Stimulated activated CD4-positive, alpha-beta T cell treated with anti-CD3 and anti-CD28 coated beads, Interleukin-15, amount 100 ng/mL, for 48 hours (primary cell): Measurements from ENCODE around the gene LDLRAD4.

Source experiments
- DNase-seq, 2 donors: peaks; one replicate each; pipeline ENCODE4 v3.0.0-alpha.2; 2020; ENCODE audit warnings: low read depth in 2 of 2

The LDLRAD4 gene

DNA sequence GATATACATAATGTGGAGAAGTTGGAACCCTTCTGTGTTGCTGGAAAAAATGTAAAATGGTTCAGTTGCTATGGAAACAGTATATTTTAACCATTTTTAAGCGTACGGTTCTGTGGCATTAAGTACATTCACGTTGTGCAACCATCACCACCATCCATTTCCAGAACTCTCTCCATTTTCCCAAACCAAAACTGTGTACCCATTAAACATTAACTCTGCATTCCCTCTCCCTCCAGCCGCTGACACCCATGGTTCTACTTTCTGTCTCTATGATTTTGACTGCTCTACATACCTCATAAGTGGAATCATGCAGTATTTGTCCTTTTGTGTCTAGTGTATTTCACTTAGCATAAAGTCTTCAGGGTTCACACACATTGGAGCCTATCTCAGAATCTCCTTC, 67.3 kb downstream of the LDLRAD4 start:
- no peak for DNase-seq

- DNase-seq: no peak
These were observed 68.0 kb downstream of the LDLRAD4 start for GRCh38 chr18:13286456-13287125.

DNA sequence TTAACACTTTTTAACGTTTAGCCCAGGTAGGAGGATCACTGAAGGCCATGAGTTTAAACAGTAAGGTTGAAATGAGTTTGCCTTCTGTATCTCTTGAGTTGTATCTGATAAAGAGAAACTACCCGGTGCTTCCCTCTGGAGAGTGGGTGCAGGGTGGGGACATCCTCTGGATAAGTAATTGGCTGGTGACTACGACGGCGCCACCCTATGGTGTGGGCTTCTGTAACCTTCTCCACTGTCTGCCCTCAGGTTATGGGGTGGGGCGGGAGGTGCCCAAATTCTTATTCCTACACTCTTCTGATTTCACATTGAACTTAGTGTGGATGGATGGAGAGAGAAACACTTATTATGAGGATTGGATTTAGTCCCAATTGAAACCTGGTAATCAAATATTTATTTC, 68.8 kb downstream of the LDLRAD4 start:
- no peak for DNase-seq

GRCh38 chr18:13288509-13289133, 70.1 kb downstream of the LDLRAD4 start:
- DNase-seq: peak in 1 of 2 donors; percentile 31

- DNase-seq: no peak
These were observed 71.1 kb downstream of the LDLRAD4 start for GRCh38 chr18:13289481-13290205.

- DNase-seq: peak in 1 of 2 donors; percentile 35
These were observed 72.3 kb downstream of the LDLRAD4 start for GRCh38 chr18:13290856-13291271.

DNA sequence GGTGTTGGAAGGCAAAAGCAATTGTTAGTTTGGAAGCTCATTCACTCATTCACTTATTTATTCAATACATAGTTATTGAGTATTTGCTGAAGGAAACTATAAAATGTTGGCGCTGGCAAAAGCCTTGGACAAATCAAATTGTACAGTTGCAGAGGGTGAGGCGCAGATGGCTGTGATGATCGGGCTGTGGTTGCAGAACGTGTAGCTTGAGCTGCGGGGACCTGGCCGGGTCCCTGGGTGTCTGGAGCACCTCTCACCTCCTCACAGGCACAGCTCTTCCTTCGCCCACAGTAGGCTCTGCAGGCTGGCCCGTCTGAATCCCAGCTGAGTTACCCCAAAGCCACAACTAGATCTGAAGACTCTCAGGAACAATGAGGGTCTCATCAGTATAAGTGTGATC, 72.7 kb downstream of the LDLRAD4 start:
- no peak for DNase-seq

- no peak for DNase-seq
These were observed 73.3 kb downstream of the LDLRAD4 start for GRCh38 chr18:13291745-13292447.

GRCh38 chr18:13292736-13293135, 74.2 kb downstream of the LDLRAD4 start:
- DNase-seq: no peak

DNA sequence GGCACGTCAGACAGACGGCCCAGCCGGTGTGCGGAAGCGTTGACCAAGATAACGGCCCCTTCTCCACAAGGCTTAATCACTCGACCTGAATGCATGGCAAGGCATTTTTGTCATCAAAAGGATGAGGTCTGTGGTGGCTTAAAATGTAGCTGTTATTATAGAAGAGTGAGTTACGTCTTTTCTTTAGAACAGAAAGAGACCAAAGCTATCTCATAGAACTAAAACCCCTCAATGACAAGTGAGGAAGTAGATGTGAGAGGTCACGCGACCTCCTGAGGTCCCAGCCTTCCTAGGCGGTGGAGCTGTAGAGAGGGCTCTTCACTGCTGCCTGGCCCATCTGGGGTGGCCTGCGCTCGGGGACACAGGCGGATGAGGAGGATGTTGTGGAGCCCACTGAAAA, 75.7 kb downstream of the LDLRAD4 start:
- no peak for DNase-seq

GRCh38 chr18:13295894-13296293, 77.3 kb downstream of the LDLRAD4 start:
- no peak for DNase-seq

DNA sequence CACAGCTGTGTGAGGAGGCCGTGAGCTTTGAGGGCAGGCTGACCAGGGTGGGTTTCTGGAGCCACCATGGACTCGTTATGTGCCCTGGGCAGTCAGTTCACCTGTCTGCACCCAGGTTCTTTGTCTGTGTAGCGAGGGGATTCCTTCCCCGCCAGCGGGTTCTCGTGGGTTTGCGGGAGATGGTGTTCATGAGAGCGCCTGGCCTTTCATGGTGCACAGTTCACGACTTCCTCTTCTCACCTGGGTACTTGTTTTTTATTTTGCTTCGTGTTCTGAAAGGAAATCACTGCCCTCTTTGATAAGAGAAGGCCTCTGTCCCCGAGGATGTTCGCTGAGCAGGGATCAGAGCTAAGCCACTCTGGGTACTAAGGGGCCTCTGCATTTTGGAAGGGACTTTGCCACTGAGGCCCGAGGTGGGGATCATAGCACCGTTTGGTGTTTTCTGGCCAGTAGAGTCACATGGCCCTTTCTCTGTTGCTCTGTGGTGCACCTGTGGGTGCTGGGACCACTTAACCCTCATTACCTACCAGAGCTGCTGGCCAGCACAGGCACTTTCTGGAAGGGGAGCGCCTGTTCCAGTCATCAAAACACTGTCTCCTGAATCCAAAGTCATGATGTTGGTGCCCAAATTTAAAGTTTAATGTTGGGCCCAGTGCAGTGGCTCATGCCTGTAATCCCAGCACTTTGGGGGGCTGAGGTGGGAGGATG, 78.5 kb downstream of the LDLRAD4 start:
- DNase-seq: no peak

GRCh38 chr18:13298262-13298661, 79.7 kb downstream of the LDLRAD4 start:
- no peak for DNase-seq

GRCh38 chr18:13300029-13300428, 81.5 kb downstream of the LDLRAD4 start:
- no peak for DNase-seq

DNA sequence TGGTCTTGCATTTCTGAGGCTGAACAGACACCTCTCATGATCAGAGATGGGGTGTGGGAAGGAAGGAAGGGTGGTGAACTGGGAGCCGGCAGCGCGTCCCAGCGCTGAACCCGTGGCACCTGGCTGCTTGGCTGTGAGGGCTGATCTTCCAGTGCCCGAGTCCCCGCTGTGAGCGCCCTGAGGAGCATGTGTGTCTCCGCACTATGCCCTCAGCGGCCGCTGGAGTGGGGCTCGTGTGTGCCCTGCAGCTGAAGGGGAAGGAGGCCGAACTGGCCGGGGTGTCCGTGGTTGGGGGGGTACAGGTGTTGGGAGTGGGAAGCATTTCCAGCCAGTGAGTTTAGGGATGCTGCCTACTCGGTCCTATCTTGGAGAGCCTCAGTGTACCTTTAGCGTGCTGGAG, 82.2 kb downstream of the LDLRAD4 start:
- DNase-seq: no peak

DNA sequence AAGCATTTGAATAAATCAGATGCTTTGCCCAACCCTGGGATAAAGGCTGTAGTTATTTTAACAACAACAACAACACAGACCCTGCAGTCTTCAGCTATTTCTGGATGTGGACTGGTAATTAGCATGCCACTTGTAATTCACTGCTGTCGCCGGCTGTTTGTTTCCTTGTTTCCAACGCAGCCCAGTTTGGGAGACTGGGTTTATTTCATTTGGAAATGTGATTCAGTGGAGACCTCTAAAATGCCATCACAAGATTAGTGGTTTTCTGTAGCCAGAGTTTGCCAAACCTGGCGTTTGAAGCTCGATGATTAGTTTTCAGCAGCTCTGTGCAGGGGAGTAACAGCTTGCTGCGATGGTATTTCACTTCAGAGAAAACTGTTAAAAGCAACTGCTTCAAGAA, 83.5 kb downstream of the LDLRAD4 start:
- no peak for DNase-seq

DNA sequence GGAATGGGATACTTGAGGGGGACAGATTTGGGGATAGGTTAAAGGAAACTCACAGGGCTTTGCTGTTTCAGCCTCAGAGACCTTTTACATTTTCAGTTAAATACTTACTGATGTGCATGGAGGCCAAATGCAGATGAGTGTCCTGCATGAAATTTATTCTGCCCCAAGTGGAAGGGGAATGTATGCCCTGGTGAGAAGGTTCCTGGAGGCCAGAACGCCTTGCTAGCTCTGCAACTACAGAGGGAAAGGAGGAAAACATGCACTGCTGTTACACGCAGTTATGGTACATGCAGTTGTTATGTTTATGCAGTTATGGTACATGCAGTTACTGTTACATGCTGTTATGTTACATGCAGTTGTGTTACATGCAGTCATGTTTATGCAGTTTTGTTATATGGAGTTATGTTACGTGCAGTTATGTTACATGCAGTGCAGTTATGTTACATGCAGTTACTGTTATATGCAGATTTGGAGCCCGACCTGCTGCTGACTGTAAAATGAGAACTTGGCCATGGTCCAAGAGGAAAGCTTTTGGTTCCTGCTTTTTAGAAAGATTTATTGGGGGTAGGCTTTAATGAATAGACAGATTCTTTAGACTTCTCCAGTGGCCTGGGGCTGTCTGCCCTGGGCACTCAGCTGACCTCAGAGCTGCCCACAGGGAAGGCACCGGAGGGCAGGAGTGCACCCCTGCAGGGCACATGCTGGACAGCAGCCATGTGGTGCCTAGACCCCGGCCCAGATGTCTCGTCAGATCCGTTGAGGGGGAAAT, 84.1 kb downstream of the LDLRAD4 start:
- DNase-seq: no peak

DNA sequence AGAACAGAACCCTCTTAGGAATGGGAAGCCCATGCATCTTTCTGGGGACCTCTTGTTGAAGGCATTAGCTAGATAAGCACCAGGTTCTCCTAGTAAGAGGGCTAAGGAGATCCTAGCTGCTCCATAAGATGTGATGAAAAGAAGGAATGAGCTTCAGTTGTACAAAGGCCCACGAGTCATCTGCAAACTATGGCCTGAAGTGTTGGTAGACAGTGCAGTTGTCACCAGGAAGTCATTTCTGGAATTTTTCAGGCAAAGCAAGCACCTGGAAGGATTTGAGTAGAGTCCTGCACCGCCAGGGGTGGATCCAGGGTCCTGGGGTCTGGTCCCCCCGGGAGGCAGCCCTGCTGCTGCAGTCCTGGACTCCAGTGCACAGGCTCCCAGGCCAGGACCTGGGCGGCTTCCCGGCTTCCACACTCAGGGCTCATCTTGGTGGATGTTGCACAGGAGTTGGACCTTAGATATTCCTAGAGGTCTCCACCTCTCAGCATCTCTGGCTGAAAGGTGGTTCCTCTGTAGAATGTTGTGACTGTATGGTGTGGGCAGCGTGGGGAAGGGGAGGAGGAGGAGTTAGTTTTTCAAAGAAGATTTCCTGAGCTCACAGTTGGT, 85.3 kb downstream of the LDLRAD4 start:
- DNase-seq: no peak

- no peak for DNase-seq
These were observed 86.7 kb downstream of the LDLRAD4 start for GRCh38 chr18:13305301-13305700.

DNA sequence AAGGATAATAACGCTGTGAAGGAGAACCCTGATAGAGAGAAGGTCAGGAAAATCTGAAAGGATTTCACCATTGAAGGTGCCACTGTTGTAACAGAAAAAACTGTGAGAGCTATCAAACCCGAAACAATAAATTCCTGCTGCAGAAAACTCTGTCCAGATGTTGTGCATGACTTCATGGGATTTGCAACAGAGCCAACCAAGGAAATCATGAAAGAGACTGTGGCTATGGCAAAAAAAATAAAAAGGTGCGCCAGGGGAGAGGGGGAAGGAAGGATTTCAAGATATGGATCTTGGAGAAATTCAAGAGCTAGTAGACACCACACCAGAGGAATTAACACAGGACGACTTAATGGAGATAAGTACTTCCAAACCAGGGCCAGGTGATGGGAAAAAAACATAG, 88.0 kb downstream of the LDLRAD4 start:
- DNase-seq: no peak

DNA sequence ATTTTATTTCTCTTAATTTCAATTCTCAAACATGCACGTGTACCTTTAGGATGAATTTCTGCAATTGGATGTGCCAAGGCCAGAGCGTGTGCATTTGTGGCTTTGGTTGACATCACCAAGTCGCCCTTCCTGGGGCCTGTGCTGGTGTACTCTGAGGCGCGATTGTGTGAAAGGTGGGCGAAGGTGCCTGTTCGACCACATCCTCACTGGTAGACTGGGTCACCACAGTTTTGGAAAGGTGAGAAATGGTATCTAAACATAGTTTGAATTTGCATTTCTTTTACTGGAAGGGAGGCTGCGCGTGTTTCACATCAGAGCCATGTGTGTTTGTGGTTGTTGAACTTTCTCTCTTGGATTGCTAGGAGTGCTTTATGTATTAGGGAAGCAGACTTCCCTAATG, 89.8 kb downstream of the LDLRAD4 start:
- DNase-seq: peak in 1 of 2 donors; percentile 48
